T47D (cell line): ENCODE measurements around the gene BCAM.
"Not testable (repeated sequence)": the region's sequence is repeated elsewhere in the genome, so short reads cannot be mapped to it uniquely, and the experiment has no call there.

Experiments
- DNase-seq, 2 experiments: peaks; one replicate each; pipeline versions ENCODE4 v3.0.0 to v3.0.0-alpha.2; 2011 to 2012; ENCODE audit warnings: low read depth in 1 of 2, low spot score in 1 of 2
- JUND ChIP-seq: IDR thresholded peaks from 2 replicates; pipeline ENCODE4 v1.6.1; 2012; ENCODE audit warnings: low read depth
- in situ Hi-C: cut with HindIII; loops from 2 replicates; pipeline ENCODE4 v1.10.0; 2016; ENCODE audit warnings: low sequenced_read_pairs, low pct_unique_long_range_greater_than_20kb

The BCAM gene

DNA sequence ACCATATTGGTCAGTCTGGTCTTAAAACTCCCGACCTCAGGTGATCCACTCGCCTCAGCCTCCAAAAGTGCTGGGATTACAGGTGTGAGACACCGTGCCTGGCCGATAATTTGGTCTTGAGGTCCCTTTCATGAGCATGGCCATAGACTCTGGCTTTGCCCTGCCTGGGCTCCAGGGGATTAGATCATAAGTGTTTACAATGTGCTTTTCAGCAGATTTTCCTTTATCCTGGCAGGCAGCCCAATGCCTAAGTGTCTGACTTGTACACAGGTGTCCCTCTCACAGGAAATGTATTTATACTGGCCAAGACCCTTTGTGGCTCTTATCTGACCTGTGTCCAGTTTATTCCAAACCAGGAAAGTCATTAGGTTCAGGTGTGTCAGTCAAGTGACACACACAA is 15.9 kb downstream of the BCAM start:
- TF ChIP-seq JUND = no peak
- in situ Hi-C loops = no loop called here
- DNase-seq = no peak

DNA sequence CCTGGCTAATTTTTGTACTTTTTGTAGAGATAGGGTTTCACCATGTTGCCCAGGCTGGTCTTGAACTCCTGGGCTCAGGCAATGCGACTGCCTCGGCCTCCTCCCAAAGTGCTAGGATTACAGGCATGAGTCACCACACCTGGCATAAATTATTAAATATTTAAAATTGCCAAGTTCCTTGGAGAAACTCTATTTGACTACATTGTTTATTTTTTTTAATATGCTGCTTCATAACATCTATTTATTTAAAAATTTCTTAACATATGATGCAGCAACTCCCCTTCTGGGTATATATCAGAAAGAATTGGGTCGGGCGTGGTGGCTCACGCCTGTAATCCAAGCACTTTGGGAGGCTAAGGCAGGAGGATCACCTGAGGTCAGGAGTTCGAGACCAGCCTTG is 24.0 kb downstream of the BCAM start:
- DNase-seq, in situ Hi-C loops: not testable (repeated sequence)

DNA sequence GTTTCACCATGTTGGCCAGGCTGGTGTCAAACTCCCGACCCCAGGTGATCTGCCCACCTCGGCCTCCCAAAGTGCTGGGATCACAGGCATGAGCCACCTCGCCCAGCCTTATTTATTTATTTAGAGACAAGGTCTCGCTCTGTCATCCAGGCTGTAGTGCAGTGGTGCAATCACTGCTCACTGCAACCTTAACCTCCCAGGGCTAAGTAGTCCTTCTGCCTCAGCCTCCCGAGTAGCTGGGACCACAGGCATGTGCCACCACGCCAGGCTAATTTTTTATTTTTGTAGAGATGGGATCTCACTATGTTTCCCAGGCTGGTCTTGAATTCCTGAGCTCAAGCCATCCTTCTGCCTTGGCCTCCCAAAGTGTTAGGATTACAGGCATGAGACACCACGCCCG is 25.5 kb downstream of the BCAM start:
- DNase-seq, in situ Hi-C loops: not testable (repeated sequence)

DNA sequence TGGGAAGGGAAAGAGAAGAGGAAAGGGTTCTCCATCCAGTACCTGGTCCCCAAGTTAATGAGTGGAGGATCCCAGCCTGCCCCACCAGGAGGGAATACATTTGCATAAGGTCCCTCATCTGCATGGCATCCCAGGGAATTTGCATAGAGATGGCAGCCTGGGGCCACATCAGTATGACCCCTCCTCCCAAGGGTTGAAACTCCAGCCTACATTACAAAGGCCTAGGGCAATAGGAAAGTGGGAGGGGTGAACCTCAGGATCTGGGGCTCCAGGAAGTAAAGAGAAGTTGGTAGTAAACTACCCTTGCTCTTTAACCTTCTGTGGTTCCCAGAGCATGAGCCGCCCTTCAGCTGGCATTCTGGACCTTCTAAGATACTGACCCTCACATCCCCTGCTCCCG is 30.4 kb downstream of the BCAM start:
- TF ChIP-seq JUND = no peak
- no peak for DNase-seq
- in situ Hi-C loops = no loop called here

DNA sequence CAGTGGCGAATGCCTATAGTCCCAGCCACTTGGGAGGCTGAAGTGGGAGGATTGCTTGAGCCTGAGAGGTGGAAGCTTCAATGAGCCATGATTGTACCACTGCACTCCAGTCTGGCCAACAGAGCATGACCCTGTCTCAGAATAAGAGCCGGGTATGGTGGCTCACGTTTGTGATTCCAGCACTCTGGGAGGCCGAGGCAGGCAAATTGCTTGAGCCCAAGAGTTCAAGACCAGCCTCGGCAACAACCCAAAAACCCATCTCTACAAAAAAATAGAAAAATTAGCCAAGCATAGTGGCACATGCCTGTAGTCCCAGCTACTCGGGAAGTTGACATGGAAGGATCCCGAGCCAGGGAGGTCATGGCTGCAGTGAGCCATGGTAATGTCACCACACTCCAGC is 31.9 kb downstream of the BCAM start:
- in situ Hi-C loops = no loop called here
- no peak for DNase-seq
- no peak for TF ChIP-seq JUND

DNA sequence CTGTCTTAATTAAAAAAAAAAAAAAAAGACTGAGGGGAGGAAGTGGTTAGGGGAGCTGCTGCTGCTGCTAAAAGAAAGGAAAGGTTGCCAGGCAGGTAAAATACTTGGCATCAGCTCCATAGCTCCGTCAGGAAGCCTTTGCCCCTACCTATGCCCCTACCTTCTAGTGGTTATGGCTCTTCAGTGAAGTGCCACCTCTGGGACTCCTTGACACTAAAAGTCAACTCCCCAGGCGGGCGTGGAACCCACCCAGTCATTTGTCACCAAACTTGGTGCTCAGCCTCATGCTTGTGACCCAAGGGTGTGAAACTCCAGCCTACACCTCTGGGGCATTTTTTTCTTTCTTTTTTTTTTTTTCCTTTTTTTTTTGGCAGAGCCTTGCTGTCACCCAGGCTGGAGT is 32.3 kb downstream of the BCAM start:
- no peak for TF ChIP-seq JUND
- in situ Hi-C loops = no loop called here
- no peak for DNase-seq

DNA sequence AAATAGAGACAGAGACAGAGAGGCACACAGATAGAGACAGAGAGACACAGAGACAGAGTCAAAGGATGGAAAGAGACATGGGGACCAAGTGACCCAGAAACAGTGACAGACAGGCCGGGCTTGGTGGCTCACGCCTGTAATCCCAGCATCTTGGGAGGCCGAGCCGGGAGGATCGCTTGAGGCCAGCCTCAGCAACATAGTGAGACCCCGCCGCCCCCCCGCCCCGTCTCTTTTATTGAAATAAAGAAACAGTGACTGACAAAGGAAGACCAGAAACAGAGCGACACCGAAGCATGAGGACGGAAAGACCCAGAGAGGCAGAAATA is 36.3 kb downstream of the BCAM start:
- TF ChIP-seq JUND = no peak
- in situ Hi-C loops = no loop called here
- DNase-seq = no peak

DNA sequence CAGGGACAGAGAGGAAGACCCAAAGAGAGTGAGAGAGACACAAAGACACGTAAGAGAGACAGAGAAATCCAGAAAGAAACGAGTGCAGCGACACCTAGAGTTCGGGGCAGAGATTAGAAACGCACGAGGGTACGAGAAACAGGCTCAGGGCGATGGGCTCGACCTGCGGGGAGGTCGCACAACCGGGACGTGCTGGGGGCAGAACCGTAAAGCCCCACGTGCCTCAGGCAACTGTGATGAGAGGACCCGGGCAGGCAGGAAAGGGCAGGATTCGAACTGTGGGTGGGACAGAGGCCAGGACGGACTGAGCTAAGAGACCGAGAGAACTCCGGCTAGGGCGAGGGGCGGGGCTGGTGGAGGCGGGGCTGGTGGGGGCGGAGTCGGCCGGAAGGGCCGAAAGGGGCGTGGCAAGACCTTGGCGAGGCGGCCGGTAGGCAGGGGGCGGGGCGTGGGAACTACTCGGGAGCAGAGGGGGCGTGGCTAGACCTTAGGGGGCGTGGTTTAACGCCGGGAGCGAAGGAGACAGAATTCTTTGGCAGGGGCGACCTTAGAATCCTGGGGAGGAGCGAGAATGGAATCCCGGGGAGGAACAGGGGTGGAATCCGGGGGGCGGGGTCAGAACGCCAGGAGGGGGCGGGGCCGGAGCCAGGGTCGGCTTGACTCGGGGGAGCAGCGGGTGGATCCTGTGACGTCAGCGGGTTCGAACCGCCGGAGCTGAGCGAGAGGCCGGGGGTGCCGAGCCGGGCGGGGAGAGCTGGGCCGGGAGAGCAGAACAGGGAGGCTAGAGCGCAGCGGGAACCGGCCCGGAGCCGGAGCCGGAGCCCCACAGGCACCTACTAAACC is 36.9 kb downstream of the BCAM start, which contains the start of gene NECTIN2:
Gene NECTIN2, plus strand, starts transcription at position 686 of the 843 bp plus-strand sequence. CDS start 229 bp downstream, outside the sequence.
- TF ChIP-seq JUND = no peak
- in situ Hi-C loops = no loop called here
- peak; percentile 95 to 97 for DNase-seq

DNA sequence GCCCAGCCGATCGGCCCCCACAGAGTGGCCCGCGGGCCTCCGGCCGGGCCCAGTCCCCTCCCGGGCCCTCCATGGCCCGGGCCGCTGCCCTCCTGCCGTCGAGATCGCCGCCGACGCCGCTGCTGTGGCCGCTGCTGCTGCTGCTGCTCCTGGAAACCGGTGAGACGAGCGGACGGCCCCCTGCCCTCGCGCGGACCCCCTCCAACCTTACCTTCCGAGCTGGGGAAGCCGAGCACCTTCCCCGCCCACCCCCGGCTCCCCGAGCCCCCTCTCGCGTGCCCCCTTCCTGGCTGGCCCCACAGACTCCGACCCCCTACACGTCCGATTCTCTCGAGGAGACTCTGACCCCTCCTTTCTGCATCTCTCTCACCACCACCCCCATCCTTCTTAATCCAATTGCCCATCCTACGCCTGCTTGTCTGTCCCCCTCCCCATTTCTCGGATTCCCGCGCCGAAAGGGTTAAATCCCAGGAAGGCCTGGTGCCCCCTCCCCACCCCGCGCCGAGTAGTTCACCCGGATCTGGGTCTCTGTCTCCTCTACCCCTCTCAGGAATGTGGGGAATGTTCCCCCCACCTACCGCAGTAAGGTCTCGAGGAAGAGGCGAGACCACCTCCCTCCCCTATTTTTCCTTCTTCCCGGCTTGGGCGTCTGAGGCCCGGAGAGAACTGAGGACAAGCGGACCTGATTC is 37.7 kb downstream of the BCAM start:
- in situ Hi-C loops = no loop called here
- DNase-seq = no peak
- TF ChIP-seq JUND = no peak

DNA sequence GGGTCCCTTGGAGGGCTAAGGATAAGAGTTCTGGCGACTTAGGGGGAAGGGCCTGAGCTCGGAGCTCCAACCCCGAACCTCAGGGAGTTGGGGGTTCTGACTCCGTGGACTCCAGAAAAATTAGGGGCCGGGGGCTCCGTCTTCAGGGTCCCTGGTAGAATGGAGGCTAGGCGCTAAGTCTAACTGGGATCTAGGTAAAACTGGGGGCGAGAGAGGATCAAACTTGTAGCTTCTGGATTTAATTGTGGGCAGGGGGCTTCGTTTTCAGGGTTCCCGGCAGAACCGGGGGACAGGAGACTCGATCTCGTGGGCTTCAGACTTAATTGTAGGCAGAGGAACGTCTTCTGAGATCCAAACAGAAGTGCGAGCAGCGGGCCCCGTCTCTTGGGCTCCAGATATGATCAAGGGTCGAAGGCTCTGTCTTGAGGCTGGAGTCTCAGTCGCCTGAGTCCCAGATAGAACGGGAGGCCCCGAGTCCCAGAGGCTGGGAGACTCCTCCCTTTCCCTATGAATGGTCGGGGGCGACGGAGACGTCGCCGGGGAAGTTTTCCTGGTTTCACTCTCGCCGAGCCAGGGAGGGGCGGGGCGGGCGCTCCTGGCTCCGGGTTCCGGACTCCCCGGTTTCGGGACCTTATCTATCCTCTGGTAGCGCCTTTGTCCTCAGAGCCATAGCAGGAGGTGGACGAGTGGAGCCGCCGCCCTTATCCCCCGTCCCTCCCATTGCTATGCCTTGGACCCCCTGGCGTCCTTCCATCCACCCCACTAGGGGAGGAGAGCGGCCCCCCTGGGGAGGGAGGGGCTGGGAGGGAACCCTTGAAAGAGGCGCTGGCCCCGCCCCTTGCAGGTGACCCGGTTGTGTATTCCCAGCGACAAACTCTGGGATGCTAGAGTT is 38.5 kb downstream of the BCAM start:
- DNase-seq = peak in 1 of 2 experiments; percentile 85
- no peak for TF ChIP-seq JUND
- in situ Hi-C loops = no loop called here

DNA sequence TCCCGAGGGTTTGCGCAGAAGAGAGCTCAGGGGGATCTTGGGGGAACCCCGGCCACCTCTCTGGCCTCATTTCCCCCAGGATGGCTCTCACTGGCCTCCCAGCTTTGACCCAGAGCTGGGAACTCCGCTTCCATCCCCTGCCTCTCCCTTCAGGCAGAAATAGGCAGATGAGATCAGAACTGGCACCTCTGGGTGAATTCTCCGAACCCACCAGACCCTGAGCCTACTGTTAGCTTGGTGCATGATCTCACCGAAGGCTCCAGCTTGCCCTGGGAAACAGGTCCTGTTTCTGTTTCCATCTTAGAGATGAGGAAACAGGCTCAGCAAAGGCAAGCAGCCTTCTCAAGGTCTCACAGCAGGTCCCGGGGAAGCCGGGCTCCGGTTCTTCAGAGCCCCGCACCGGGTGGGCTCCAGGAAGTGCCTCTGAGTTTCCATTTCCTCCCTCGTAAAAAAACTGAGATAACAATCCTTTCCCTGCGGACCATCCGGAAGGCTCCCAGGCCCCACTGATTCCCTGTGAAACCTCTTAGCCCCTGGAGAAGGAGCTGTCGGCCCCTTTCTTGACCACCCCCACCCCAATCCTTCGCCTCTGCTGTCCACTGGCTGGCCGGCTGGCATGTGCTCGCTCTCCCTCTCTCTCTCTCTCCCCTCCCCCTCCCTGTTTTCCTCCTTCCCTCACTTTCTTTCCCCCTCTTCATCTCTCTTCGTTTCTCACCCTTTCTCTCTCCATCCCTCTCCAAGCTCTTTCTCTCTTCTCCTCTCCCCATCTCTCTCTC is 39.3 kb downstream of the BCAM start:
- DNase-seq = no peak
- in situ Hi-C loops = no loop called here
- no peak for TF ChIP-seq JUND

DNA sequence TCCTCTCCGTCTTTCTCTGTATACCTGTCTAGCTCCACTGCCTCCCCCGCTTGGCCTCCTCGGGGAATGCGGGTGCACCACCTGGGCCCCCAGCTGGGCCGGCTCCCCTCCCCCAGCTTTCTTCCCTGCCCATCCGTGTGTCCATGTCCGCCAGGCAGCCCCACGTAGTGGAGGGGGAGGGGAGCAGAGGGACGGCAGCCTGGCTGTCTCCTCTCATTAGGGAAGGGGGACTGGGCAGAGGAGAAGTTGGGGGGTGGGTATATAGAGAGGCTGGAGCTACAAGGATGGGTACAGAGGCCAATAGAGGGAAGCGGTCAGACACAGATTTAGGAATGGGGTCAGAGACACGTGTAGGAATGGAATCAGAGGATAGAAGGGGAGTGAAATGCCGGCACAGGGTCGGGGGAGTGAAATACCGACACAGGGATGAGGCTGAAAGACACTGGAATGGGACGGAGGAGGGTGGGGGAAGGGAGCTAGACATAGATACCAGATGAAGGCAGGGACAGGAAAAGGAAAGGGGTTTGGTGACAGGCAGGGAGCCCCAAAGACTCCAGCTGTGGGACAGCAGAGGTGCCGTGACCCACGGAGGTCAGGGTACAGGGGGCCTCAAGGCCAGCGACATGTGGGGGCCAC is 40.0 kb downstream of the BCAM start:
- DNase-seq = no peak
- in situ Hi-C loops = no loop called here
- no peak for TF ChIP-seq JUND
